ENCODE measurements around the gene CPED1.
"Not testable (repeated sequence)": the region's sequence is repeated elsewhere in the genome, so short reads cannot be mapped to it uniquely, and the experiment has no call there.

CPED1 gene

DNA sequence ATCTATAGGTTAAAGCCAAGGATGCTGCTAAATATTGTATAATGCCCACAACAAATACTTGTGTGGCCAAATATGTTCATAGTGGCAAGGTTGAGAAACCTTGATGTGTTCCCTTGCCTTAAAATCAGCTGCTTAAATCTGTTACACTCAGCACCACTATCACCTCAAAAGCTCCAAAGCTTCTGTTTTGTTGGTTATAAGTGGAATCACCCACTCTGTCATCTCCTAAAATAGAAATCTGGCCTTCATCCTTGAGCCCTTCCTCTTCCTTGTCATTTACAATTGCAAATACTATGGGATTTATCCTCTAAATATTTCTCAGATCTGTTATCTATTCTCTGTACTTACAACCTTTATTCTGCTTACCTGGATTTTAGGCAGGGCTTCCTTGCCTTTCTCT lies 61.4 kb downstream of the CPED1 start:
- TF ChIP-seq, protein P1, sequence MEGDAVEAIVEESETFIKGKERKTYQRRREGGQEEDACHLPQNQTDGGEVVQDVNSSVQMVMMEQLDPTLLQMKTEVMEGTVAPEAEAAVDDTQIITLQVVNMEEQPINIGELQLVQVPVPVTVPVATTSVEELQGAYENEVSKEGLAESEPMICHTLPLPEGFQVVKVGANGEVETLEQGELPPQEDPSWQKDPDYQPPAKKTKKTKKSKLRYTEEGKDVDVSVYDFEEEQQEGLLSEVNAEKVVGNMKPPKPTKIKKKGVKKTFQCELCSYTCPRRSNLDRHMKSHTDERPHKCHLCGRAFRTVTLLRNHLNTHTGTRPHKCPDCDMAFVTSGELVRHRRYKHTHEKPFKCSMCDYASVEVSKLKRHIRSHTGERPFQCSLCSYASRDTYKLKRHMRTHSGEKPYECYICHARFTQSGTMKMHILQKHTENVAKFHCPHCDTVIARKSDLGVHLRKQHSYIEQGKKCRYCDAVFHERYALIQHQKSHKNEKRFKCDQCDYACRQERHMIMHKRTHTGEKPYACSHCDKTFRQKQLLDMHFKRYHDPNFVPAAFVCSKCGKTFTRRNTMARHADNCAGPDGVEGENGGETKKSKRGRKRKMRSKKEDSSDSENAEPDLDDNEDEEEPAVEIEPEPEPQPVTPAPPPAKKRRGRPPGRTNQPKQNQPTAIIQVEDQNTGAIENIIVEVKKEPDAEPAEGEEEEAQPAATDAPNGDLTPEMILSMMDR (IDR thresholded peaks at IDR 0.05; ENCODE audit: low read depth, low read length, missing control alignments) = no peak
- no peak for DNase-seq (ENCODE audit: extremely low read depth, low read depth)
- H3K4me3 ChIP-seq (replicated peaks; ENCODE audit: low read depth, low read length) = no peak overlapping the region

DNA sequence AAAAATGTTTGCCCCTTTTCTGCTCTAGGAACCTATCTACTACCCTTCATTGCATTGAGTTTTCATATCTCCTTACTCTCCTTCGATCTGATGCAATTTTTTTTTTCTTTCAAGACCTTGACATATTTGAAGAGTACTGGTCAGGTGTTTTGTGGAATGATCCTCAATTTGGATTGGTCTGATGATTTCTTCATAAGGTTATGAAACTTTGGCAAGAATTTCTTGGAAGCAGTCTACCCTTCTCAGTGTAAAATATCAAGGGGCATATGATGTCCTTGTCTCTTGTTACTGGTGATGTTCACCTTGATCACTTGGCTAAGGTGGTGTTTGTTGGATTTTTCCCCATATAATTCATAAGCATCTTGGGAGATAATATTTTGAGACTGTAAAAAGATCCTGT lies 64.7 kb downstream of the CPED1 start:
- no peak overlapping the region for H3K4me3 ChIP-seq (replicated peaks; ENCODE audit: low read depth, low read length)
- no peak for DNase-seq (ENCODE audit: extremely low read depth, low read depth)
- TF ChIP-seq, protein P1 (IDR thresholded peaks at IDR 0.05; ENCODE audit: low read depth, low read length, missing control alignments) = no peak

DNA sequence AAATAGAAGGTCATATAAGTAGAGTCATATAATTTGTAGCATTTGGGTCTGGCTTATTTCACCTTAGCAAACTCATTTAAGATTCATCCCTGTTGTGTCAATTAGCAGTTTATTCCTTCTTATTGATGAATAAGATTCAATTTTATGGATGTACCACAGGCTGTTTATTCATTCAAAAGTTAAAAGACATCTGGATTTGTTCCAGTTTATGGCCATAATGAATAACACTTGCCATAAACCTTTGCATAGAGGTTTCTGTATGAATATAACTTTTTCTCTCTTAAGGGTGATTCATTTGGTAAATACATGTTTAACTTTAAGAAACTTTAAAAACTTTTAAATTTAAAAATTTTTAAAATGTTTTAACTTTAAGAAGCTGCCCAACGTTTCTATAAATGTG lies 66.4 kb downstream of the CPED1 start:
- no peak for DNase-seq (ENCODE audit: extremely low read depth, low read depth)
- no peak overlapping the region for H3K4me3 ChIP-seq (replicated peaks; ENCODE audit: low read depth, low read length)
- TF ChIP-seq, protein P1 (IDR thresholded peaks at IDR 0.05; ENCODE audit: low read depth, low read length, missing control alignments) = no peak

DNA sequence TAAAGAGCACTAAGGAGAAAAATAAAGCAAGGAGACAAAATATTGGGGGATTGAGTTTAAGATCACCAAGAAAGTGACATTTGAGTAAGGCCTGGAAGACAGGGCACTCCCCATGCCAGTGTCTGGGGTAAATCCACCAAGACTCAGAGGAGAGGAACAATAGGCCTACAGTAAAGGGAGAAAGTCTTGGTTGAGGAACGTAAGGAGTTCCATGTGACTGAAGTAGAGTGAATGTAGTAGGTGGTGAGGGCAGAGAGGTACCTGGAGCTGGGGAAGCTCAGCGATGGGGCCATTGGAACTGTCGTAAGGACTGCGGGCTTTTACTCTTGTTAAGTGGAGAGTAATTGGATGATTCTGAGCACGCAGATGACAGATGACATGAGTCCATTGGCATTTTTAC lies 69.4 kb downstream of the CPED1 start:
- TF ChIP-seq, protein P1 (IDR thresholded peaks at IDR 0.05; ENCODE audit: low read depth, low read length, missing control alignments) = no peak
- no peak for DNase-seq (ENCODE audit: extremely low read depth, low read depth)
- no peak overlapping the region for H3K4me3 ChIP-seq (replicated peaks; ENCODE audit: low read depth, low read length)

DNA sequence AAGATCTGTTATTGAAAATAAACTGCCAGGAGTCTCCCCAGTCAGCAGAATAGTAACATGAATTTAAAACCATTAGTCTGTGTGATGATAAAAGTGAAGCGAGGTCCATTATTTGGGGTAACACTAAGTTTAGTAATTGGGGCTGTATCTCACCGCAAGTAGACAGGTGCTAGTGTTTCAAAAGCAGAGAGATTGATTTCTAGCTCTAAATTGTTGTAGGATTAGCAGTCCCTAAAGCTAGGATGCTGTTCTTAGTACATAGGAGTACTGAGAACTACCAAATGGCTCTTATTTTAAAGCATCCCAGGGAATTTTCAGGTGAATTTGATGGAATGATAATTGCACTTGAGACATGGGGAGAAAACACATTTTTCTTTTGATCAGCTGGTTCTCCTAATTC lies 70.5 kb downstream of the CPED1 start:
- TF ChIP-seq, protein P1 (IDR thresholded peaks at IDR 0.05; ENCODE audit: low read depth, low read length, missing control alignments) = no peak
- no peak for DNase-seq (ENCODE audit: extremely low read depth, low read depth)

DNA sequence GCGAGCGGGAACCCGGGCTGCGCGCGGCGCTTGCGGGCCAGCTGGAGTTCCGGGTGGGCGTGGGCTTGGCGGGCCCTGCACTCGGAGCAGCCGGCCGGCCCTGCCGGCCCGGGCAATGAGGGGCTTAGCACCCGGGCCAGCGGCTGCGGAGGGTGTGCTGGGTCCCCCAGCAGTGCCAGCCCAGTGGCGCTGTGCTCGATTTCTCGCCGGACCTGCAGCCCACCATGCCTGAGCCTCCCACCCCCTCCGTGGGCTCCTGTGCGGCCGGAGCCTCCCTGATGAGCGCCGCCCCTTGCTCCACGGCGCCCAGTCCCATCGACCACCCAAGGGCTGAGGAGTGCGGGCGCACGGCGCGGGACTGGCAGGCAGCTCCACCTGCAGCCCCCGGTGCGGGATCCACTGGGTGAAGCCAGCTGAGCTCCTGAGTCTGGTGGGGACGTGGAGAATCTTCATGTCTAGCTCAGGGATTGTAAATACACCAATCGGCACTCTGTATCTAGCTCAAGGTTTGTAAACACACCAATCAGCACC lies 71.5 kb downstream of the CPED1 start:
- not testable (repeated sequence) for DNase-seq (ENCODE audit: extremely low read depth, low read depth); H3K4me3 ChIP-seq (replicated peaks; ENCODE audit: low read depth, low read length)

More for the DNA sequence above, 70.5 kb downstream of the CPED1 start:
- no peak overlapping the region for H3K4me3 ChIP-seq (replicated peaks; ENCODE audit: low read depth, low read length)

DNA sequence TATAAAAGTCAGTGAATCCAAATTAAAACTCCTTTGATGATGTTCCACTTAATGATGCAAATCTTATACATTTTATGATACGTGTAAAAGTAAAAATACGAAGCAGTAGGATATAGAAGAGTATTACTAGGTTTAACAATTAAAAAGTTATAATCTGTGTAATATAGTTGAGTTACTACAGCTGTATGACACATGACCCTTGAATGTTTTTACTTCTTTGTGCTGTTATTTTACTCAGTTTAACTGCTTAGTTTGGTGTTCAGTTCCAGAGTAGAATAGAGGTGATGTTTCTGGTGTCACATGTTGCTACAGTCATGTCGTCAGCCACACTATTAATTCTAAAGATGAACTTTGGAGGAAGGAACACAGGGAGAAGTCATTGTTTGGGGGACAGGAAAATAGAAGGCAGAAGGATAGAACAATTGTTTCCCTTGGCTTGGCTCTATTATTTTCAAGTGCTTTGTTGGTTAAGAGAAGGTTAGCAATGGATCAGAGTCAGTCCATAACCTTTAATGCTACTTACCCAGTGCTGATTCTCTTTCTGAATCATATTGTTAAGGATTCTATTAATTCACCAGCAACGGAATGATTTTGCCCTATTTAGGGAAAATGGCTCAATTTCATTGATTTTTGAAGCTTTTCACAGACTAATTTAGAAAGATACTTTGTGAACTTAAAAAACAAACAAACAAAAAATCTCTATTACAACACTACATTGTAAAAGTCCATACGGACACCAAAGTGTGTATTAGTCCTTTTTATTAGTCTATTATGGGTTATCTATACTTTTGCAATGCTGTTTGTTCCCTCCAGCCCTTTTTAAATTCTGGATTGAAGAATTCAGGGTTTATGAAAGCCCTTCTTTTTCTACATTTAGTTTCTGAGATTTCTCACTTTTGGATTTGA lies 73.4 kb downstream of the CPED1 start:
- no peak for DNase-seq (ENCODE audit: extremely low read depth, low read depth)
- TF ChIP-seq, protein P1 (IDR thresholded peaks at IDR 0.05; ENCODE audit: low read depth, low read length, missing control alignments) = no peak
- no peak overlapping the region for H3K4me3 ChIP-seq (replicated peaks; ENCODE audit: low read depth, low read length)

Data from HFF-Myc (cell line).